WTC11 (cell line): ENCODE measurements around the gene PRRG2. TPM values are rescaled to one million over a fixed set of nuclear protein-coding genes. Genes with fewer than 3 reads are reported as not detected.

ENCODE experiments used
- ATAC-seq: fragments of 200-7000 bp; cut with Tn5 transposase; 2 replicates; pipeline ENCODE4 v1.10.0; 2021; ENCODE audit warnings: mild to moderate bottlenecking, moderate library complexity
- CTCF ChIA-PET: fragments of 300-600 bp; sonication (Branson Sonifier 250); formaldehyde crosslinking; loops from one replicate; lab custom pipeline; 2021; ENCODE audit warnings: antibody characterized with exemption; lab: Charles Lee
- POLR2A ChIA-PET: fragments of 350-600 bp; sonication (Branson Sonifier 250); formaldehyde crosslinking; loops from one replicate; lab custom pipeline; 2021; ENCODE audit warnings: antibody characterized with exemption; lab: Charles Lee
- DNase-seq: peaks from one replicate; pipeline ENCODE4 v3.0.0; 2021; ENCODE audit warnings: low spot score
- H3K27ac Mint-ChIP-seq: 2 replicates; pipeline ENCODE4 v1.8.0; 2021; ENCODE audit warnings: mixed read lengths
- H3K27me3 Mint-ChIP-seq: 2 replicates; pipeline ENCODE4 v1.8.0; 2021; ENCODE audit warnings: low read depth, mild to moderate bottlenecking, moderate library complexity, mixed read lengths
- H3K36me3 Mint-ChIP-seq: 2 replicates; pipeline ENCODE4 v1.8.0; 2021; ENCODE audit warnings: mixed read lengths
- H3K4me1 Mint-ChIP-seq: 2 replicates; pipeline ENCODE4 v1.8.0; 2022; ENCODE audit warnings: mixed read lengths
- H3K4me3 Mint-ChIP-seq: 2 replicates; pipeline ENCODE4 v1.8.0; 2021; ENCODE audit warnings: mild to moderate bottlenecking, moderate library complexity, mixed read lengths
- H3K9me3 Mint-ChIP-seq: 2 replicates; pipeline ENCODE4 v1.8.0; 2021; ENCODE audit warnings: mixed read lengths
- CREM ChIP-seq: sonication (generic); formaldehyde crosslinking; IDR thresholded peaks from 2 replicates; pipeline ENCODE4 v1.8.1; 2022; ENCODE audit warnings: mild to moderate bottlenecking, missing genetic modification reagents, moderate library complexity
- EMX1 ChIP-seq: fragments of 250-450 bp; sonication (Bioruptor Pico); IDR thresholded peaks from 2 replicates; pipeline ENCODE4 v1.8.0; 2021; ENCODE audit warnings: mild to moderate bottlenecking
- FOXP1 ChIP-seq: sonication (generic); formaldehyde crosslinking; IDR thresholded peaks from 2 replicates; pipeline ENCODE4 v1.8.0; 2022; ENCODE audit warnings: missing genetic modification reagents, mild to moderate bottlenecking, moderate library complexity, borderline replicate concordance
- GRHL2 ChIP-seq: fragments of 250-450 bp; sonication (Bioruptor Pico); IDR thresholded peaks from 2 replicates; pipeline ENCODE4 v1.8.0; 2022; ENCODE audit warnings: mild to moderate bottlenecking, moderate library complexity; ENCODE audit not compliant: insufficient replicate concordance, severe bottlenecking
- HMGA2 ChIP-seq: fragments of 250-450 bp; sonication (Bioruptor Pico); IDR thresholded peaks from 2 replicates; pipeline ENCODE4 v1.4.0; 2021; ENCODE audit warnings: mild to moderate bottlenecking, moderate library complexity
- IRF2 ChIP-seq: sonication (generic); formaldehyde crosslinking; IDR thresholded peaks from 2 replicates; pipeline ENCODE4 v1.8.0; 2022; ENCODE audit warnings: low read depth, missing genetic modification reagents, borderline replicate concordance
- RORB ChIP-seq: fragments of 250-450 bp; sonication (Bioruptor Pico); IDR thresholded peaks from 2 replicates; pipeline ENCODE4 v1.9.0; 2021; ENCODE audit warnings: mild to moderate bottlenecking
- SMAD3 ChIP-seq: sonication (generic); formaldehyde crosslinking; IDR thresholded peaks from 2 replicates; pipeline ENCODE4 v1.8.0; 2022; ENCODE audit warnings: missing genetic modification reagents, mild to moderate bottlenecking, borderline replicate concordance
- TEAD4 ChIP-seq: sonication (generic); formaldehyde crosslinking; IDR thresholded peaks from 2 replicates; pipeline ENCODE4 v1.8.0; 2022; ENCODE audit warnings: mild to moderate bottlenecking, missing genetic modification reagents
- USF2 ChIP-seq: sonication (generic); formaldehyde crosslinking; IDR thresholded peaks from 2 replicates; pipeline ENCODE4 v1.8.1; 2023; ENCODE audit warnings: mild to moderate bottlenecking, missing genetic modification reagents, moderate library complexity
- ZBTB21 ChIP-seq: sonication (generic); formaldehyde crosslinking; IDR thresholded peaks from 2 replicates; pipeline ENCODE4 v1.8.1; 2023; ENCODE audit warnings: mild to moderate bottlenecking, missing genetic modification reagents, borderline replicate concordance
- ZNF138 ChIP-seq: sonication (generic); formaldehyde crosslinking; conservative IDR thresholded peaks from 2 replicates; pipeline ENCODE4 v1.8.1; 2022; ENCODE audit warnings: mild to moderate bottlenecking, moderate library complexity, missing genetic modification reagents
- ZNF423 ChIP-seq: fragments of 250-450 bp; sonication (Bioruptor Pico); IDR thresholded peaks from 2 replicates; pipeline ENCODE4 v2.1.2; 2022; ENCODE audit warnings: mild to moderate bottlenecking, moderate library complexity
- ZNF532 ChIP-seq: fragments of 250-450 bp; sonication (Bioruptor Pico); IDR thresholded peaks from 2 replicates; pipeline ENCODE4 v1.9.0; 2021; ENCODE audit warnings: mild to moderate bottlenecking, borderline replicate concordance
- total RNA-seq: library from RNA; stranded (reverse); gene quantifications from 3 replicates; pipeline ENCODE4 v1.2.3, GENCODE V29; 2021
- TF ChIP-seq, protein P1 (sequence below): fragments of 250-450 bp; sonication (Bioruptor Pico); IDR thresholded peaks from 2 replicates; pipeline ENCODE4 v1.9.0; 2021; ENCODE audit warnings: mild to moderate bottlenecking

Gene PRRG2
- total RNA-seq, 1 experiment from 2014 or later, result 5.9 TPM

DNA sequence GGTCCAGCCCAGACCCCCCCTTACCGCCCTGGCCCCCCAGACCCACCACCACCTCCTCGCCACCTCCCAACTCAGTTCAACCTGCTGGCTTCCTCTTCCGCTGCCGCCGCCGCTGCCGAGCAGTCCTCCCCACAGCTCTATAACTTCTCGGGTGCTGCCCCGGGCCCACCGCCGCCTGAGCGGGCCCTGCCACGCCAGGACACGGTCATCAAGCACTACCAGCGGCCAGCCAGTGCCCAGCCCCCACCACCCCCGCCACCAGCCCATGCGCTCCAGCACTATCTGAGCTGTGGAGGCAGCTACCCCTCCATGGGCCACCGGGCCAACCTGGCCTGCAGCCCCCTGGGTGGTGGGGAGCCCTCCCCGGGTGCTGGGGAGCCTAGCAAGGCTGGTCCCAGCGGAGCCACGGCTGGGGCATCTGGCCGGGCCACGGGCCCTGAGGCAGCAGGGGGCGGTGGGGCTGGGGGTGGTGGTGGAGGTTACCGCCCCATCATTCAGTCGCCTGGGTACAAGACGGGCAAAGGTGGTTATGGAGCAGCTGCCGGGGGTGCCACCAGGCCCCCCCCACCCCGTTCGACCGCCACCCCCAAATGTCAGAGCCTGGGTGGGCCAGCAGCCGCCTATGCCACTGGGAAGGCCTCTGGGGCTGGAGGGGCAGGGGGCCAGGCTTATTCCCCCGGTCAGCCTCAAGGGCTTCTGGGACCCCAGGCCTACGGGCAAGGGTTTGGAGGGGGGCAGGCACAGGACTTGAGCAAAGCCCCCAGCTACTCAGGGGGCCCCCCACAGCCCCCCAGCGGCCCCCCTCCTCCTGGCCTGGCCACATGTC, 14.1 kb downstream of the PRRG2 start:
- H3K4me1 Mint-ChIP-seq, result peaks cover 8% of the 10 kb centered on the region
- ChIA-PET POLR2A (no interaction called here), CTCF (interaction anchor here (0.8 to 1.6 kb wide), 2 partner anchors 12 to 25 kb away, joined by 3 to 5 read pairs; no protein-coding TSS in a partner anchor)
- H3K27ac Mint-ChIP-seq, result no peak overlapping the region
- DNase-seq (no peak), ATAC-seq (no peak)
- H3K36me3 Mint-ChIP-seq, result peaks cover 30% of the 10 kb centered on the region
- H3K4me3 Mint-ChIP-seq, result no peak overlapping the region
- no peaks in the 10 kb centered on the region for H3K27me3 Mint-ChIP-seq
- TF ChIP-seq ZNF423, result no peak
- no peak for TF ChIP-seq ZNF532 (CRISPR knock-in tag)
- TF ChIP-seq USF2 (CRISPR knock-in tag), result no peak
- no peaks in the 10 kb centered on the region for H3K9me3 Mint-ChIP-seq

DNA sequence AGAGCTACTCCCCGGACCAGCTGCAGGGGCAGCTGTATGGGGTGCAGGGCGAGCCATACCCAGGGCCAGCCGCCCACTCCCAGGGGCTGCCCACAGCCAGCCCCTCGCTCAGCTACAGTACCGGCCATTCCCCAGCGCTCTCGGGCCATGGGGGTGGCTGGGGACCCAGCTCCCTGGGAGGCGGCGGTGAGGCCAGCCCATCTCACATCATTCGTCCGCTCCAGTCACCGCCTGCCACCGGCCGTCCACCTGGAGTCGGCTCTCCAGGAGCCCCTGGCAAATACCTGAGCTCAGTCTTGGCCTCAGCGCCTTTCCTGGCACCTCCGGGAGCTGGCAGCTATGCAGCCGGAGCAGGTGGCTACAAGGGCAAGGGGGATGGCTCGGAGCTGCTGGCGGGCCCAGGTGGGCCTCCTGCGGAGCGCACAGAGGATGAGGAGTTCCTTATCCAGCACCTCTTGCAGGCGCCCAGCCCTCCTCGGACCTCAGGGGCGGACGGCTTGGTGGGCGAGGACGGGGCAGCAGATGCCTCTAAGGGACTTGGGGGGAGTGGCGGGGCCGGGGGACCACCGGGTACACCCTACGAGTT, 14.8 kb downstream of the PRRG2 start:
- H3K36me3 Mint-ChIP-seq, result peaks cover 34% of the 10 kb centered on the region
- H3K4me3 Mint-ChIP-seq, result no peak overlapping the region
- no peak overlapping the region for H3K27ac Mint-ChIP-seq
- POLR2A ChIA-PET, result no interaction called here
- no peak for DNase-seq
- no peaks in the 10 kb centered on the region for H3K27me3 Mint-ChIP-seq
- no peak for TF ChIP-seq EMX1 (CRISPR knock-in tag)
- ATAC-seq, result no peak
- H3K4me1 Mint-ChIP-seq, result peaks cover 8% of the 10 kb centered on the region
- CTCF ChIA-PET, result interaction anchor here (0.8 to 1.6 kb wide), 2 partner anchors 11 to 26 kb away, joined by 3 to 5 read pairs; no protein-coding TSS in a partner anchor
- H3K9me3 Mint-ChIP-seq, result no peaks in the 10 kb centered on the region

GRCh38 chr19:49596407-49596806, 15.3 kb downstream of the PRRG2 start:
- ChIA-PET CTCF (interaction anchor here (1.6 kb wide), 1 partner anchor 26 kb away, joined by 5 read pairs; no protein-coding TSS in a partner anchor), POLR2A (no interaction called here)
- no peaks in the 10 kb centered on the region for H3K9me3 Mint-ChIP-seq
- peaks cover 37% of the 10 kb centered on the region for H3K36me3 Mint-ChIP-seq
- no peaks in the 10 kb centered on the region for H3K27me3 Mint-ChIP-seq
- no peak for ATAC-seq
- peaks cover 8% of the 10 kb centered on the region for H3K4me1 Mint-ChIP-seq
- no peak overlapping the region for H3K4me3 Mint-ChIP-seq
- H3K27ac Mint-ChIP-seq, result no peak overlapping the region
- no peak for DNase-seq
- no peak for TF ChIP-seq IRF2
- no peak for TF ChIP-seq RORB (CRISPR knock-in tag)
- TF ChIP-seq ZBTB21 (CRISPR knock-in tag), result no peak
- no peak for TF ChIP-seq TEAD4 (CRISPR knock-in tag)
- TF ChIP-seq GRHL2 (CRISPR knock-in tag), result no peak
- TF ChIP-seq USF2 (CRISPR knock-in tag), result no peak
- no peak for TF ChIP-seq CREM
- no peak for TF ChIP-seq ZNF138 (CRISPR knock-in tag)
- no peak for TF ChIP-seq SMAD3 (CRISPR knock-in tag)
- no peak for TF ChIP-seq FOXP1 (CRISPR knock-in tag)
- no peak for TF ChIP-seq ZNF532 (CRISPR knock-in tag)
- TF ChIP-seq, protein P1, sequence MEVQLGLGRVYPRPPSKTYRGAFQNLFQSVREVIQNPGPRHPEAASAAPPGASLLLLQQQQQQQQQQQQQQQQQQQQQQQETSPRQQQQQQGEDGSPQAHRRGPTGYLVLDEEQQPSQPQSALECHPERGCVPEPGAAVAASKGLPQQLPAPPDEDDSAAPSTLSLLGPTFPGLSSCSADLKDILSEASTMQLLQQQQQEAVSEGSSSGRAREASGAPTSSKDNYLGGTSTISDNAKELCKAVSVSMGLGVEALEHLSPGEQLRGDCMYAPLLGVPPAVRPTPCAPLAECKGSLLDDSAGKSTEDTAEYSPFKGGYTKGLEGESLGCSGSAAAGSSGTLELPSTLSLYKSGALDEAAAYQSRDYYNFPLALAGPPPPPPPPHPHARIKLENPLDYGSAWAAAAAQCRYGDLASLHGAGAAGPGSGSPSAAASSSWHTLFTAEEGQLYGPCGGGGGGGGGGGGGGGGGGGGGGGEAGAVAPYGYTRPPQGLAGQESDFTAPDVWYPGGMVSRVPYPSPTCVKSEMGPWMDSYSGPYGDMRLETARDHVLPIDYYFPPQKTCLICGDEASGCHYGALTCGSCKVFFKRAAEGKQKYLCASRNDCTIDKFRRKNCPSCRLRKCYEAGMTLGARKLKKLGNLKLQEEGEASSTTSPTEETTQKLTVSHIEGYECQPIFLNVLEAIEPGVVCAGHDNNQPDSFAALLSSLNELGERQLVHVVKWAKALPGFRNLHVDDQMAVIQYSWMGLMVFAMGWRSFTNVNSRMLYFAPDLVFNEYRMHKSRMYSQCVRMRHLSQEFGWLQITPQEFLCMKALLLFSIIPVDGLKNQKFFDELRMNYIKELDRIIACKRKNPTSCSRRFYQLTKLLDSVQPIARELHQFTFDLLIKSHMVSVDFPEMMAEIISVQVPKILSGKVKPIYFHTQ (CRISPR knock-in tag), result no peak
- TF ChIP-seq HMGA2 (CRISPR knock-in tag), result no peak
